OCI-LY1 (cell line): ENCODE results near the gene MXRA7.

Experiments
- CTCF ChIP-seq: fragments of 200-600 bp; sonication (generic), shearing (Covaris generic); IDR thresholded peaks from 2 replicates; pipeline ENCODE4 v1.5.1; 2017; ENCODE audit warnings: mild to moderate bottlenecking, antibody characterized with exemption, low read length, moderate library complexity, mixed read lengths
- EZH2 ChIP-seq: fragments of 200-600 bp; sonication (generic), shearing (Covaris generic); IDR thresholded peaks from 2 replicates; pipeline ENCODE4 v1.8.0; 2017; ENCODE audit warnings: borderline replicate concordance, mixed run types, mild to moderate bottlenecking, antibody characterized with exemption, low read length, moderate library complexity, mixed read lengths

- TF ChIP-seq CTCF (no peak), EZH2 (no peak)
These were observed 32.2 kb upstream of the MXRA7 start for GRCh38 chr17:76742958-76743357.
